ENCODE results near the gene TMEM175. TPM values are rescaled to one million over a fixed set of nuclear protein-coding genes. Genes with fewer than 3 reads are reported as not detected.

TMEM175 gene
- total and polyA plus RNA-seq, 2 of the 8 experiments (the other 6 are each of a cell fraction or from before 2014, with no cell fraction given), result 4.9 to 20.7 TPM

DNA sequence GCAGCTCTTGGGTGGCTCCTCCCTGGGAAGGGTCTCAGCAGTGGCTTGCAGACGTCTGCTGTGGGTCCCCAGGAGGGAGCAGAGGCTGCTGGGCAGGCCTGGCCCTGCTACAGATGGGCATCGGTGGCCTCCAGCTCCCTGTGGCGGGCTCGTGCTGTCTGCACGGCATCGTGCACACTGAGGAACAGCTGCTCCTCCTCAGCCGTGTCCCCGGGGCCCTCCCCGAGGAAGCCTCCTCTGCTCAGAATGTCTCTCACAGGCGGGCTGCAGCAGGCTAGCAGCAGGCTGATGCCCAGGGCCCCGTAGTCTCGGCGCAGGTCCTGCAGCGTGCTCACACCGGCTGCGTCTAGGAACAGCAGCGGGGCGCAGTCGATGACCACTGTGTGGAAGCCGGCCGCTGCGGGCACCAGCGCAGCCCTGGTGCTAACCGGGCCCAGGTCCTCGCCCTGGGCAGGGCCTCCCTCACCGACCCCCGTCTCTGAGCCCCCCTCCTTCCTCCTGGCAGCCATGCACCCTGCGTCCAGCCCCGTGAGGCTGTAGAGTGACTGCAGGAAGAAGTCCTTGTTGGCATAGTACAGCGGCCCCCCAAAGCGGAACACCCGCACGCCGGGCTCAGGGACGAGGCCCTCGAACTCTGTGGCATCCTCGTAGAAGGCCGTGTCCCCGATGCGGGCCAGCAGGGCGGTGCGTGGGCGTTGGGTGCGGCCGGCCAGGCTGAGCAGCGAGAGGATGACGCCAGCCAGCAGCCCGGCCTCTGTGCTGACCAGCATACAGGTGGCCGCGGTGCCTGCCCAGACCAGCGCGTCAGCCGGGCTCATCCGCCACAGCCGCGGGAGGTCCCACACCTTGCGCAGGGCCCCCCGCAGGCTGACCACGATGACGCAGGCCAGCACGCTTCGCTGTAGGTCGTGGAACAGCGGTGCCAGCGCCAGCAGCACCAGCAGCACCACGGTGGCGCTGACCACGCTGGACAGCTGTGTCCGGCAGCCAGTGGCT is 56.8 kb downstream of the TMEM175 start (continued):
- no peak for TF ChIP-seq JUN (IDR thresholded peaks at IDR 0.05; ENCODE audit: low read depth, low read length)
- TF ChIP-seq SIN3A (conservative IDR thresholded peaks at IDR 0.05 in 1 of 2, IDR thresholded peaks at IDR 0.05 in 1 of 2; ENCODE audit: low read depth in 1 of 2, low read length in 2 of 2), result no peak
